ENCODE measurements around the gene CDH23.

Gene CDH23

DNA sequence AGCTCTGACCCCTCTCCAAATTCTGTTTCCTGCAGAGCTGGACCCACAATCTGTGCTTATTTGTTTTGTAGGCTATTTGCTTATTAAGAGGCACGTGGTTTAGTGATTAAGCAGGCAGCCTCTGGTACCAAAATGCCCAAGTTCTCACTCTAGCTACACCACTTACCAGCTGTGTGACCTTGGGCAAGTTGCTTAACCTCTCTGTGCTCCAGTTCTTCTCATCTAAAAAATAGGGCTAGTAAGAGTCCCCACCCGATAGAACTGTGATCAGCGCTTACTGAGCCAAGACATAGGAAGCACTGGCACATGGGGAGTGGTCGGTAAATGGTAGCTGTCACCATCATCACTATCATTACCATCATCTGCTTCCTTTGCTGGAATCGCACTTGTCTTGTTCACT lies 302.0 kb downstream of the CDH23 start:
- Histone ChIP-seq H3K9ac (ENCODE audit: low read length) (no peak overlapping the region), H3K36me3 (ENCODE audit: control insufficient read depth, insufficient read depth, low read length) (no peaks in the 10 kb centered on the region), H3K4me3 (ENCODE audit: low read depth, low read length) (no peak overlapping the region), H3K27ac (ENCODE audit: low read depth, low read length) (no peak overlapping the region), H3K4me1 (ENCODE audit: control insufficient read depth, insufficient read depth, low read length) (no peaks in the 10 kb centered on the region; the same call in 1 of the 2 replicates), H3K9me3 (ENCODE audit: control insufficient read depth, insufficient read depth, low read depth, low read length) (no peaks in the 10 kb centered on the region), H3K27me3 (ENCODE audit: control insufficient read depth, insufficient read depth, low read length) (no peaks in the 10 kb centered on the region)

- Histone ChIP-seq H3K36me3 (ENCODE audit: control insufficient read depth, insufficient read depth, low read length) (no peaks in the 10 kb centered on the region), H3K4me1 (ENCODE audit: control insufficient read depth, insufficient read depth, low read length) (no peaks in the 10 kb centered on the region; the same call in 1 of the 2 replicates), H3K27me3 (ENCODE audit: control insufficient read depth, insufficient read depth, low read length) (no peaks in the 10 kb centered on the region), H3K4me3 (ENCODE audit: low read depth, low read length) (no peak overlapping the region), H3K9ac (ENCODE audit: low read length) (no peak overlapping the region), H3K9me3 (ENCODE audit: control insufficient read depth, insufficient read depth, low read depth, low read length) (no peaks in the 10 kb centered on the region), H3K27ac (ENCODE audit: low read depth, low read length) (no peak overlapping the region)
Measured at GRCh38 chr10:71700731-71701368, 304.1 kb downstream of the CDH23 start.

- no peak overlapping the region for H3K9ac ChIP-seq (ENCODE audit: low read length)
- no peak overlapping the region for H3K27ac ChIP-seq (ENCODE audit: low read depth, low read length)
- H3K27me3 ChIP-seq (ENCODE audit: control insufficient read depth, insufficient read depth, low read length) = no peaks in the 10 kb centered on the region
Measured at GRCh38 chr10:71701496-71702132, 304.9 kb downstream of the CDH23 start.

GRCh38 chr10:71703577-71703976 lies 306.9 kb downstream of the CDH23 start:
- H3K4me1 ChIP-seq (ENCODE audit: control insufficient read depth, insufficient read depth, low read length) = no peaks in the 10 kb centered on the region; the same call in 1 of the 2 replicates
- no peaks in the 10 kb centered on the region for H3K36me3 ChIP-seq (ENCODE audit: control insufficient read depth, insufficient read depth, low read length)
- no peak overlapping the region for H3K27ac ChIP-seq (ENCODE audit: low read depth, low read length)
- H3K9ac ChIP-seq (ENCODE audit: low read length) = no peak overlapping the region
- H3K4me3 ChIP-seq (ENCODE audit: low read depth, low read length) = no peak overlapping the region
- no peaks in the 10 kb centered on the region for H3K9me3 ChIP-seq (ENCODE audit: control insufficient read depth, insufficient read depth, low read depth, low read length)
- H3K27me3 ChIP-seq (ENCODE audit: control insufficient read depth, insufficient read depth, low read length) = no peaks in the 10 kb centered on the region

More at GRCh38 chr10:71701496-71702132, 304.9 kb downstream of the CDH23 start:
- Histone ChIP-seq H3K4me1 (ENCODE audit: control insufficient read depth, insufficient read depth, low read length) (no peaks in the 10 kb centered on the region; the same call in 1 of the 2 replicates), H3K4me3 (ENCODE audit: low read depth, low read length) (no peak overlapping the region), H3K9me3 (ENCODE audit: control insufficient read depth, insufficient read depth, low read depth, low read length) (no peaks in the 10 kb centered on the region), H3K36me3 (ENCODE audit: control insufficient read depth, insufficient read depth, low read length) (no peaks in the 10 kb centered on the region)

DNA sequence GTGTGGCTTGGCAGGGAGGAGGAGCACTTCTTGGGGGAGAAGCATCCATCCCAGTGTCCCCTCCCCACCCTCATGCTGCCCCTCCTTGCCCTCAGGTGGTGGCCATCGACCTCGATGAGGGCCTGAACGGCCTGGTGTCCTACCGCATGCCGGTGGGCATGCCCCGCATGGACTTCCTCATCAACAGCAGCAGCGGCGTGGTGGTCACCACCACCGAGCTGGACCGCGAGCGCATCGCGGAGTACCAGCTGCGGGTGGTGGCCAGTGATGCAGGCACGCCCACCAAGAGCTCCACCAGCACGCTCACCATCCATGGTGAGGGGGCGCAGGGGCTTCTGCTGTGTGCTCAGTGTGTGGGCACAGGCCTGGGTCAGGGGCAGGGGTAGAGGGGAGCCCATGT lies 308.1 kb downstream of the CDH23 start:
- Histone ChIP-seq H3K27ac (ENCODE audit: low read depth, low read length) (no peak overlapping the region), H3K27me3 (ENCODE audit: control insufficient read depth, insufficient read depth, low read length) (no peaks in the 10 kb centered on the region; the same call in 1 of the 2 replicates), H3K36me3 (ENCODE audit: control insufficient read depth, insufficient read depth, low read length) (no peaks in the 10 kb centered on the region), H3K9me3 (ENCODE audit: control insufficient read depth, insufficient read depth, low read depth, low read length) (no peaks in the 10 kb centered on the region), H3K4me3 (ENCODE audit: low read depth, low read length) (no peak overlapping the region), H3K4me1 (ENCODE audit: control insufficient read depth, insufficient read depth, low read length) (no peaks in the 10 kb centered on the region; the same call in 1 of the 2 replicates), H3K9ac (ENCODE audit: low read length) (no peak overlapping the region)

DNA sequence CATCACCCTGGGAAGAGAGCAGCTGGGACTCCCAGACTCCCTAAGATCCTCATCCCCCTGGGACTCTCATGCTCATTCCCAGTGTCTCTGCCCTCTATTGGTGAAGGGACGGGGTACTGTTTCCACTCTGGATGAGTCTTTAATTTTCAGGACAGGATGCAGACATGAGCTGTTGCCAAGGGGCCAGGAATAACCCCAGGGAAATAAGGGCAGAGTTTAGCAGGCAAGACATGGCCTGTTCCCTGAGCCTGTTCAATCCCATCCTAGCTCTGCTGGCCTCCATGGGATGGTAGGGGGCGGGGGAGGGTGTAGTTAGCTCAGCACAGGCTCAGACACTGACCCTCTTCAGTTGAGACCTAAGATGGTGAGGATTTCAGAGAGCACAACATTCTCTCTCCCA lies 308.9 kb downstream of the CDH23 start:
- Histone ChIP-seq H3K4me3 (ENCODE audit: low read depth, low read length) (no peak overlapping the region), H3K9ac (ENCODE audit: low read length) (no peak overlapping the region), H3K4me1 (ENCODE audit: control insufficient read depth, insufficient read depth, low read length) (no peaks in the 10 kb centered on the region; the same call in 1 of the 2 replicates), H3K9me3 (ENCODE audit: control insufficient read depth, insufficient read depth, low read depth, low read length) (no peaks in the 10 kb centered on the region), H3K27ac (ENCODE audit: low read depth, low read length) (no peak overlapping the region), H3K36me3 (ENCODE audit: control insufficient read depth, insufficient read depth, low read length) (no peaks in the 10 kb centered on the region), H3K27me3 (ENCODE audit: control insufficient read depth, insufficient read depth, low read length) (no peaks in the 10 kb centered on the region; the same call in 1 of the 2 replicates)

DNA sequence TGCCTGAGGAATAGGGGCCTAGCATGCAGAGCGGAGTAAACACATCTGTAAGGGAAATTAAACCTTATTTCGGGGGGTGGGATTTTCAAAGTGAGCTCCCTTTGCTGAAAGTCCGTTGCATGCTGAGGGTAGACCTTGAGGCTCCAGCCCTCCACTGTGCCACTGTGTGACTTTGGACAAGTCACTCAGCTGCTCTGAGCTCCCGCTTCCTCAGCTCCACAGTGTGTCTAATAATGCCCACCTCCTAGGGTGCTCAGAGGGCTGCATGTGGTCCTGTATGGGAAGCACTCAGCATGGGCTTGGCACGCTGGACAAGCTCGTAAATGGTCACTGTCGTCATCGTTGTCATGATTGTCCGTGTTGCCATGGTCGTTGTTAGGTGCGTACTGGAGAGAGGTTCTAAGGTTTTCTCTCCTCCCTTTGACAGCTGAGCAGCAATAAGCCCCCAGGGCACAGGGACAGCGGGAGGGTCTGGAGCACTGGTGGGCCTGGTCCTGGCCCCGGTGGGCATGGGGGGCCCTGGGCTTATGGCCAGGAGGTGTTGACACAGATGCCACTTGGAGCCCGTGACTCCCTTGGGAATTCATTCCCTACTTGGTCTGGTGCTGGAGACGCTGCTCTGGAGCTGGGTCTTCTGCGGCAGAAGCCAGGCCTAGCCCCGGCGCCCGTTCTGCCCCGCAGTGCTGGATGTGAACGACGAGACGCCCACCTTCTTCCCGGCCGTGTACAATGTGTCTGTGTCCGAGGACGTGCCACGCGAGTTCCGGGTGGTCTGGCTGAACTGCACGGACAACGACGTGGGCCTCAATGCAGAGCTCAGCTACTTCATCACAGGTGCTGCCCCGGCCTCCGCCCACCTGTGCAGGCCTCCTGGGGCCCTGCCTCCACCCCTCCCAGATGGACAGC lies 309.7 kb downstream of the CDH23 start:
- H3K9me3 ChIP-seq (ENCODE audit: control insufficient read depth, insufficient read depth, low read depth, low read length) = no peaks in the 10 kb centered on the region
- H3K36me3 ChIP-seq (ENCODE audit: control insufficient read depth, insufficient read depth, low read length) = no peaks in the 10 kb centered on the region
- no peaks in the 10 kb centered on the region; the same call in 1 of the 2 replicates for H3K27me3 ChIP-seq (ENCODE audit: control insufficient read depth, insufficient read depth, low read length)
- no peaks in the 10 kb centered on the region; the same call in 1 of the 2 replicates for H3K4me1 ChIP-seq (ENCODE audit: control insufficient read depth, insufficient read depth, low read length)
- no peak overlapping the region for H3K27ac ChIP-seq (ENCODE audit: low read depth, low read length)
- H3K4me3 ChIP-seq (ENCODE audit: low read depth, low read length) = no peak overlapping the region
- no peak overlapping the region for H3K9ac ChIP-seq (ENCODE audit: low read length)

DNA sequence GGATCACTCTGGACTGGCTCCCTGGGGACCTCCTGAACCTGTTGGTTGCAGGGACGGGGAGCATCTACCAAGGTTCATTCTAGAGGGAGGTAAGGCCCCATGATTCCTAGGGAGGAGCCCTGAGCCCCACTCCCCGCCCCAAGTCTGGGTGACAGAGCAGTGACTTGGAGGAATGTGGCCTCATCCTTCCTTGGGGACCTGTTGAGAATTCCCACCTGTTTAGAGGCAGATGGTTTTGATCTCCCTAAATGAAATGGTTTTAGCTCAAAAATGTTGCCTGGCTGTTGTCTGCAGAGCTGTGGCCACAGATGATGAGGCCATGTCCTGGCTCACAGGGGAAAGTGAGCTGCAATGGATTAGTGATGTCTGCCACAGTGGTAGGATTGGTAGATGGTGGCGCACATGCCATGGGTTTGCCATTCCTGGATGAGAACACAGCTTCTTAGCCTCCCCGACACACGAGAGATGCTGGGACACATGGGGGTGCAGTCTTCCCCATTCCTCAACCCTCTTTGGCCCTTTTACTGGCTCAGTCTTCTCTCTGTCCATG lies 310.6 kb downstream of the CDH23 start:
- Histone ChIP-seq H3K36me3 (ENCODE audit: control insufficient read depth, insufficient read depth, low read length) (no peaks in the 10 kb centered on the region), H3K4me3 (ENCODE audit: low read depth, low read length) (no peak overlapping the region), H3K9ac (ENCODE audit: low read length) (no peak overlapping the region), H3K27ac (ENCODE audit: low read depth, low read length) (no peak overlapping the region), H3K4me1 (ENCODE audit: control insufficient read depth, insufficient read depth, low read length) (no peaks in the 10 kb centered on the region), H3K27me3 (ENCODE audit: control insufficient read depth, insufficient read depth, low read length) (no peaks in the 10 kb centered on the region; the same call in 1 of the 2 replicates), H3K9me3 (ENCODE audit: control insufficient read depth, insufficient read depth, low read depth, low read length) (no peaks in the 10 kb centered on the region)

GRCh38 chr10:71708301-71708703 lies 311.6 kb downstream of the CDH23 start:
- no peak overlapping the region for H3K27ac ChIP-seq (ENCODE audit: low read depth, low read length)
- no peak overlapping the region for H3K4me3 ChIP-seq (ENCODE audit: low read depth, low read length)
- H3K9ac ChIP-seq (ENCODE audit: low read length) = no peak overlapping the region
- 0 out of 2 replicates have a peak, but pooled peaks cover 3% of the 10 kb centered on the region for H3K4me1 ChIP-seq (ENCODE audit: control insufficient read depth, insufficient read depth, low read length)
- H3K36me3 ChIP-seq (ENCODE audit: control insufficient read depth, insufficient read depth, low read length) = no peaks in the 10 kb centered on the region
- H3K27me3 ChIP-seq (ENCODE audit: control insufficient read depth, insufficient read depth, low read length) = no peaks in the 10 kb centered on the region; the same call in 1 of the 2 replicates
- H3K9me3 ChIP-seq (ENCODE audit: control insufficient read depth, insufficient read depth, low read depth, low read length) = no peaks in the 10 kb centered on the region

GRCh38 chr10:71708897-71709882 lies 312.5 kb downstream of the CDH23 start:
- Histone ChIP-seq H3K36me3 (ENCODE audit: control insufficient read depth, insufficient read depth, low read length) (no peaks in the 10 kb centered on the region), H3K9me3 (ENCODE audit: control insufficient read depth, insufficient read depth, low read depth, low read length) (no peaks in the 10 kb centered on the region), H3K4me1 (ENCODE audit: control insufficient read depth, insufficient read depth, low read length) (peaks cover 9% of the 10 kb centered on the region; the same call in 1 of the 2 replicates), H3K4me3 (ENCODE audit: low read depth, low read length) (no peak overlapping the region), H3K9ac (ENCODE audit: low read length) (no peak overlapping the region), H3K27me3 (ENCODE audit: control insufficient read depth, insufficient read depth, low read length) (no peaks in the 10 kb centered on the region; the same call in 1 of the 2 replicates), H3K27ac (ENCODE audit: low read depth, low read length) (no peak overlapping the region)
